Measurements from ENCODE around the gene F8. TPM values are rescaled to one million over a fixed set of nuclear protein-coding genes. Genes with fewer than 3 reads are reported as not detected.

The F8 gene
- total and polyA plus RNA-seq, 10 of the 15 experiments (the other 5 are each of a cell fraction or from before 2014, with no cell fraction given): 3.0 to 8.1 (median 5.1) TPM

DNA sequence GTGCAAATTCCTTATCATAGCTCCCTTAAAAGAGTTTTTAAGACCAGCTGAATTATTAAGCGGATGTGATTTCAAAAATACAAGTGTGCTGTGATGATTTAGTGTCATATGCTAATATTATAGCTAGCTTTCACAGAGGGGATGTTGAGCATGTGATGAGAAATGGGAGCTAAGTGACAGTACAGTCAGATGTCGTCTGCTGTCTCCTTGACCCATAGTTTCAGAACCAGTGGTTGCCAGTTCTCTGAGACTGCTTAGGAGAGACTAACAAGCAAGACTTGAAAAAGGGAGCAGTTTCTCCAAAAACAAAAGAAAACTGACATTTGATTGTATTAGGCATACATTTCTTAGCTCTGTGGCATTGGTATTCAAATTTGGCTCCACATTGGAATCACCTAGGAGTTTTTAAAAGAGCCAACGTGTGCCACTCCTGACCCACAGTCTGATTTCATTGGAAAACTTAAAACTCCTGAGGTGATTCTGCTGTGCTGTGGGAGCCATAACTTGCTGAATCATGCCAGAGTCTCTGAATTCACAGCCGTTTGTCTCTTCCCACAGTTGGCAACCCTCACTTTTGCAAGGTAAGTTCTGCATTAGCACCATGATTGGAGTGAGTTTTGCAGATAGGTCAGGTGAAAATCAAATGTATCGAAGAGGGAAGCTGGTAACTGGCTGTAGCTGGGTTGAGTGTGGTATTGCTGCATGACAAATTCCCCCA lies 24.4 kb upstream of the F8 start:
- DNase-seq (ENCODE audit: low read depth, low spot score) (no peak), FAIRE-seq (no peak), ATAC-seq (no peak)
- no peak overlapping the region for H3K9ac ChIP-seq (ENCODE audit: control insufficient read depth, insufficient read depth, low read length)
- SMC1A ChIA-PET (ENCODE audit: uncharacterized antibody, unreplicated experiment): interaction anchor here (0.6 to 1.4 kb wide), 5 partner anchors 9 to 65 kb away, joined by 3 to 6 read pairs (median 4); no protein-coding TSS in a partner anchor
- H3K79me2 ChIP-seq (ENCODE audit: control insufficient read depth, insufficient read depth, low read length): no peaks in the 10 kb centered on the region
- H4K20me1 ChIP-seq (ENCODE audit: control insufficient read depth, insufficient read depth): no peaks in the 10 kb centered on the region
- WGBS (ENCODE audit: insufficient coverage, insufficient replicate concordance, low lambda C conversion rate, missing lambda C conversion rate): 46% methylated on average over 5 of the region's 5 CpGs
- CTCF ChIA-PET: interaction anchor here (1.1 to 2.0 kb wide), 6 partner anchors 8 to 102 kb away, joined by 3 to 11 read pairs (median 4); no protein-coding TSS in a partner anchor
- no peak overlapping the region for H3K27ac ChIP-seq (ENCODE audit: control insufficient read depth, insufficient read depth)
- POLR2A ChIA-PET: no interaction called here
- in situ Hi-C loops (cut with MboI): no loop called here
- RAD21 ChIA-PET (ENCODE audit: unreplicated experiment): interaction anchor here (1.1 to 2.3 kb wide), 4 partner anchors 10 to 68 kb away, joined by 3 to 6 read pairs (median 4); partner anchors contain the start of gene FUNDC2
- H3K27me3 ChIP-seq (replicated peaks in 1 of 2; ENCODE audit: control insufficient read depth in 2 of 2, insufficient read depth in 2 of 2, low read length in 1 of 2): no peaks in the 10 kb centered on the region
- no peaks in the 10 kb centered on the region for H3K4me1 ChIP-seq (ENCODE audit: control insufficient read depth, insufficient read depth, low read length)
- intact Hi-C loops (cut with micrococcal nuclease; ENCODE audit: unreplicated experiment): no loop called here
- no peaks in the 10 kb centered on the region; a peak in 1 of 4 replicates for H3K36me3 ChIP-seq (ENCODE audit: control insufficient read depth in 2 of 2, insufficient read depth in 2 of 2, low read length in 1 of 2)
- H3K4me3 ChIP-seq: no peak overlapping the region
- H3K4me2 ChIP-seq (ENCODE audit: control insufficient read depth, insufficient read depth): no peak overlapping the region
- no peak for TF ChIP-seq TCF3 (IDR thresholded peaks at IDR 0.05; ENCODE audit: borderline replicate concordance, insufficient read depth, low read depth, low read length)
- TF ChIP-seq NR2F1 (conservative IDR thresholded peaks at IDR 0.05): no peak
- no peak for TF ChIP-seq ZNF592 (IDR thresholded peaks at IDR 0.05)
- no peak overlapping the region for H2AFZ ChIP-seq (ENCODE audit: control insufficient read depth, low read depth, low read length)
- no peaks in the 10 kb centered on the region for H3K9me3 ChIP-seq (replicated peaks; ENCODE audit: control insufficient read depth, insufficient read depth, low read length)
- no TSS peak for BruUV-seq (replicated peaks)
